ENCODE data around the gene IL1R1. TPM values are rescaled to one million over a fixed set of nuclear protein-coding genes. Genes with fewer than 3 reads are reported as not detected.

Gene IL1R1
- total RNA-seq, 1 experiment from 2014 or later: 0.39 TPM

GRCh38 chr2:102116630-102117471 is 25.7 kb upstream of the IL1R1 start:
- no peaks in the 10 kb centered on the region for H3K79me2 ChIP-seq (ENCODE audit: insufficient read depth, low read length)
- no peak overlapping the region for H3K56ac ChIP-seq (ENCODE audit: insufficient read length, low read depth, low read length)
- H3K27ac ChIP-seq (ENCODE audit: insufficient read length, low read depth, low read length): no peak overlapping the region
- no peak overlapping the region for H2BK5ac ChIP-seq (ENCODE audit: insufficient read length, low read length)
- H2AFZ ChIP-seq (ENCODE audit: low read length): no peak overlapping the region
- H3K23me2 ChIP-seq (ENCODE audit: insufficient read length, low read depth, low read length, poor library complexity, severe bottlenecking): no peaks in the 10 kb centered on the region
- no peak overlapping the region for H2BK20ac ChIP-seq (ENCODE audit: low read depth, low read length, poor library complexity, severe bottlenecking)
- no peak overlapping the region for H4K5ac ChIP-seq (ENCODE audit: insufficient read length, low read depth, low read length)
- no peaks in the 10 kb centered on the region for H3K79me1 ChIP-seq (ENCODE audit: insufficient read depth, low read depth, low read length, poor library complexity, severe bottlenecking)
- Mint-ChIP-seq H3K4me1 (peaks cover 6% of the 10 kb centered on the region in 2 experiments), H3K27me3 (ENCODE audit: low read depth) (no peaks in the 10 kb centered on the region), H3K9me3 (no peaks in the 10 kb centered on the region; a peak in 1 of 5 replicates), H3K27ac (no peak overlapping the region), H3K4me3 (no peak overlapping the region), H3K36me3 (ENCODE audit: insufficient read depth in 1 of 3, low read depth in 3 of 3) (peaks cover 0 to 5% (median 4%) of the 10 kb centered on the region in 3 experiments; a peak in 2 of 7 replicates)
- H3K27me3 ChIP-seq (ENCODE audit: insufficient read depth, low read length): no peaks in the 10 kb centered on the region
- no peak overlapping the region for H3K4ac ChIP-seq (ENCODE audit: low read depth, low read length)
- H3K14ac ChIP-seq (ENCODE audit: insufficient read depth, low read length): no peak overlapping the region
- no peak overlapping the region for H4K8ac ChIP-seq (replicated peaks; ENCODE audit: insufficient read length, low read depth, low read length)
- H3K18ac ChIP-seq (ENCODE audit: insufficient read length, low read depth, low read length): no peak overlapping the region
- H4K91ac ChIP-seq (ENCODE audit: insufficient read length, low read depth, low read length): no peak overlapping the region
- H3K4me2 ChIP-seq (ENCODE audit: insufficient read depth, insufficient read length, low read length): no peak overlapping the region
- H3K9me3 ChIP-seq (ENCODE audit: control insufficient read depth, low read depth, low read length): no peaks in the 10 kb centered on the region
- no peak overlapping the region for H2AK5ac ChIP-seq (ENCODE audit: insufficient read length, low read length)
- H3K4me1 ChIP-seq (ENCODE audit: insufficient read depth, low read length): no peaks in the 10 kb centered on the region; the same call in 1 of the 2 replicates
- no peak overlapping the region for H3T11ph ChIP-seq (ENCODE audit: low read length)
- no peak overlapping the region for H2BK12ac ChIP-seq (ENCODE audit: insufficient read length, low read depth, low read length)
- H2BK15ac ChIP-seq (ENCODE audit: low read depth, low read length): no peak overlapping the region
- H2BK120ac ChIP-seq (ENCODE audit: low read depth, low read length, poor library complexity, severe bottlenecking): no peak overlapping the region
- no peak overlapping the region for H3K9ac ChIP-seq (ENCODE audit: extremely low read depth, insufficient read length, low read length)
- no peak for TF ChIP-seq CTCF (conservative IDR thresholded peaks at IDR 0.05)
- DNase-seq: no peak
- H4K20me1 ChIP-seq (ENCODE audit: control insufficient read depth, insufficient read depth, insufficient read length): no peaks in the 10 kb centered on the region
- WGBS (ENCODE audit: extremely low coverage, insufficient read length, low lambda C conversion rate): no CpG with 5 or more reads among the region's 8 CpGs
- H3K23ac ChIP-seq (ENCODE audit: insufficient read length, low read depth, low read length): no peak overlapping the region
